ENCODE measurements around the gene PPDPF.

DNA sequence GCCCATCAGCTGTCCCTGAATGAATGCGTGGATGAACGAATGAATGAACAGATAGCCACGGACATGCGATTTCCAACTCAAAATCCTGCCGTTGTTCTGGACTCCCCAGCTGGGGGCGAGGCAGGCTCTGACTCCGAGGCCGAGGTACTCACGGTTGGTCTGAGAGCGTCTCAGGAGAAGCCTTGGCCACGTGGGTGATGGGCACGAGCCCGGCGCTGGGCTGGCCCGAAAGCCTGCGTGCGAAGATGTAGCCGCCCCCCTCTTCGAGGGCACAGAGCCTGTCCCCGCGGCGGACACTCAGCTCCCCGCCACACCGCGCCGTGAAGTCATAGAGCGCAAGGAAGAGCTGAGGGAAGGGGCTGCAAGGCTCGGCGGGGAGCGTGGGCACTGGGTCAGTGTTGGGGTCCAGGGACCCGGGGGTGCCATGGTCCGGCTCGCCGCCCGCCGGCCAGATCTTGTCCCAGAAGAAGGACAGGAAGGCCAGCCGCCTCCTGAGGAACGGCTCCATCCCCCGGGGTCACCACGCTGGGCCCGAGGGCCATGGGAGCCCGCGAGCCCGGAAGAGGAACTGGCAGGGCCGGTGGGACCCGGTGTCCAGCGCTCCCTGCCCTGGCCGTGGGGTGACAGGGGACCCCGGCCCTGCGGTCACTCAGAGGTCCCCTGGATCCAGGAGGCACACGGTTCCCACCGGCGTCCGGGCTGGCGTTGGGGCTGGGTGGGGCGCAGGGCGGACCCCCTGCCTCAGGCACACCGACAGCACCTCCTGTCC is 26.6 kb downstream of the PPDPF start:
- TF ChIP-seq SIN3A (IDR thresholded peaks at IDR 0.05; ENCODE audit: borderline replicate concordance, insufficient read depth, low read length) (no peak), TAF1 (IDR thresholded peaks at IDR 0.05; ENCODE audit: borderline replicate concordance, insufficient read depth, low read length) (no peak)
